Measurements from ENCODE around the gene BICDL1. TPM values are rescaled to one million over a fixed set of nuclear protein-coding genes. Genes with fewer than 3 reads are reported as not detected.

BICDL1 gene
- total and polyA plus RNA-seq, 2 donors from 2014 or later: 60.5 to 101 TPM

GRCh38 chr12:120096671-120097202, 107.7 kb downstream of the BICDL1 start:
- Histone ChIP-seq H3K27ac (ENCODE audit: low read depth in 2 of 2, low read length in 2 of 2) (no peak overlapping the region), H3K27me3 (ENCODE audit: control insufficient read depth, insufficient read depth, low read length) (no peaks in the 10 kb centered on the region), H3K9ac (ENCODE audit: low read length in 3 of 3) (no peak overlapping the region), H3K4me1 (ENCODE audit: control insufficient read depth in 2 of 3, insufficient read depth in 2 of 3, low read depth in 1 of 3, low read length in 3 of 3) (peaks cover 0 to 19% (median 14%) of the 10 kb centered on the region in 3 donors), H3K9me3 (ENCODE audit: control insufficient read depth in 2 of 3, insufficient read depth in 1 of 3, low read length in 3 of 3) (no peaks in the 10 kb centered on the region), H3K36me3 (ENCODE audit: control insufficient read depth in 2 of 3, insufficient read depth in 3 of 3, low read length in 3 of 3) (peaks cover 3 to 22% (median 12%) of the 10 kb centered on the region in 3 donors), H3K4me3 (ENCODE audit: low read length in 3 of 3) (no peak overlapping the region)
- DNase-seq (peak in 2 of 5 donors; percentile 45 to 67), FAIRE-seq (no peak)
- TF ChIP-seq CTCF (IDR thresholded peaks at IDR 0.05; ENCODE audit: borderline replicate concordance, extremely low read depth, insufficient read depth): no peak
- intact Hi-C loops (cut with DNase I): no loop called here

DNA sequence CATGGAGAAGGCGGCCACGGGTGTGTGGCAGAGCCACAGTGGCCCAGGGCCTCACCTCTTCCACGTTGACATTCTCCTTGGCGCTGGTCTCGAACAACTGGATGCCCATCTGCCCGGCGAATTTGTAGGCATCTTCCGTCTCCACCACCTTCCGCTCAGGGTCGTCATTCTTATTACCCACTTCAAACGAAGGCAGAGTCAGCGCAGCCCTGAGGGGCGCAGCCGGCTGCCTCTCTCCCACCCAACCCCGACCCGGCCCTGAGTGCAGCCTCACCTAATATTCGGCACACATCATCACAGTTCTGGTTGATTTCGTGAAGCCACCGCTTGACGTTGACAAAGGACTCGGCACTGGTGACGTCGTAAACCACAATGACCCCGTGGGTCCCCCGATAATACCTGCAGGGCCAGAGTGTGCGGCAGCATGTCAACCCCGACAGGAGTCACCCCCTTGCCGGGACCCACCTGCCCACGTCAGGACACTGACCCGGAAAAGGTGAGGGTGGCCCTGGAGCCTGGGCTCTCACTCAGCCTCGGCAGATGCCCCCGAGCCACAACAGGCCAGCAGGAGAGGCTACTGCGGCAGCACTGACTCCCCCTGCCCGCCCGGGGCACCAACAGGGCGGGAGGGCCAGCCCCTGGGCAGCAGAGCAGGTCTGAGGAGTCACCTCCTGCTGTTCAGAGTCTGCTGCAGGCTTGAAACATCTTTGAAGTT, 109.9 kb downstream of the BICDL1 start:
- DNase-seq: peak in 1 of 5 donors; percentile 33
- peaks cover 3 to 29% (median 17%) of the 10 kb centered on the region in 3 donors for H3K36me3 ChIP-seq (ENCODE audit: control insufficient read depth in 2 of 3, insufficient read depth in 3 of 3, low read length in 3 of 3)
- intact Hi-C loops (cut with DNase I): no loop called here
- no peaks in the 10 kb centered on the region for H3K27me3 ChIP-seq (ENCODE audit: control insufficient read depth, insufficient read depth, low read length)
- FAIRE-seq: no peak
- no peak for TF ChIP-seq CTCF (IDR thresholded peaks at IDR 0.05; ENCODE audit: borderline replicate concordance, extremely low read depth, insufficient read depth)
- H3K4me3 ChIP-seq (ENCODE audit: low read length in 3 of 3): no peak overlapping the region
- peaks cover 0 to 23% (median 14%) of the 10 kb centered on the region in 3 donors for H3K4me1 ChIP-seq (ENCODE audit: control insufficient read depth in 2 of 3, insufficient read depth in 2 of 3, low read depth in 1 of 3, low read length in 3 of 3)
- H3K9ac ChIP-seq (ENCODE audit: low read length in 3 of 3): no peak overlapping the region
- no peak overlapping the region for H3K27ac ChIP-seq (ENCODE audit: low read depth in 2 of 2, low read length in 2 of 2)
- H3K9me3 ChIP-seq (ENCODE audit: control insufficient read depth in 2 of 3, insufficient read depth in 1 of 3, low read length in 3 of 3): no peaks in the 10 kb centered on the region

- TF ChIP-seq CTCF (IDR thresholded peaks at IDR 0.05; ENCODE audit: borderline replicate concordance, extremely low read depth, insufficient read depth): no peak
- Histone ChIP-seq H3K9ac (ENCODE audit: low read length in 3 of 3) (no peak overlapping the region), H3K27ac (ENCODE audit: low read depth in 2 of 2, low read length in 2 of 2) (no peak overlapping the region), H3K4me3 (ENCODE audit: low read length in 3 of 3) (no peak overlapping the region), H3K4me1 (ENCODE audit: control insufficient read depth in 2 of 3, insufficient read depth in 2 of 3, low read depth in 1 of 3, low read length in 3 of 3) (peaks cover 0 to 26% (median 14%) of the 10 kb centered on the region in 3 donors), H3K9me3 (ENCODE audit: control insufficient read depth in 2 of 3, insufficient read depth in 1 of 3, low read length in 3 of 3) (no peaks in the 10 kb centered on the region), H3K36me3 (ENCODE audit: control insufficient read depth in 2 of 3, insufficient read depth in 3 of 3, low read length in 3 of 3) (peaks cover 3 to 26% (median 17%) of the 10 kb centered on the region in 3 donors), H3K27me3 (ENCODE audit: control insufficient read depth, insufficient read depth, low read length) (no peaks in the 10 kb centered on the region)
- no peak for DNase-seq
- no peak for FAIRE-seq
- intact Hi-C loops (cut with DNase I): no loop called here
These were observed 110.7 kb downstream of the BICDL1 start for GRCh38 chr12:120099738-120100137.
